HG03521 (cell line): Measurements from ENCODE around the gene CYP27C1.
"Not testable (repeated sequence)": the region's sequence is repeated elsewhere in the genome, so short reads cannot be mapped to it uniquely, and the experiment has no call there.

ENCODE experiments used
- ATAC-seq: cut with Tn5 transposase; IDR thresholded peaks from one replicate; pipeline ENCODE4 v1.9.1; 2021; ENCODE audit warnings: mild to moderate bottlenecking, moderate library complexity; ENCODE audit not compliant: unreplicated experiment

Gene CYP27C1, protein sequence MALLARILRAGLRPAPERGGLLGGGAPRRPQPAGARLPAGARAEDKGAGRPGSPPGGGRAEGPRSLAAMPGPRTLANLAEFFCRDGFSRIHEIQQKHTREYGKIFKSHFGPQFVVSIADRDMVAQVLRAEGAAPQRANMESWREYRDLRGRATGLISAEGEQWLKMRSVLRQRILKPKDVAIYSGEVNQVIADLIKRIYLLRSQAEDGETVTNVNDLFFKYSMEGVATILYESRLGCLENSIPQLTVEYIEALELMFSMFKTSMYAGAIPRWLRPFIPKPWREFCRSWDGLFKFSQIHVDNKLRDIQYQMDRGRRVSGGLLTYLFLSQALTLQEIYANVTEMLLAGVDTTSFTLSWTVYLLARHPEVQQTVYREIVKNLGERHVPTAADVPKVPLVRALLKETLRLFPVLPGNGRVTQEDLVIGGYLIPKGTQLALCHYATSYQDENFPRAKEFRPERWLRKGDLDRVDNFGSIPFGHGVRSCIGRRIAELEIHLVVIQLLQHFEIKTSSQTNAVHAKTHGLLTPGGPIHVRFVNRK

DNA sequence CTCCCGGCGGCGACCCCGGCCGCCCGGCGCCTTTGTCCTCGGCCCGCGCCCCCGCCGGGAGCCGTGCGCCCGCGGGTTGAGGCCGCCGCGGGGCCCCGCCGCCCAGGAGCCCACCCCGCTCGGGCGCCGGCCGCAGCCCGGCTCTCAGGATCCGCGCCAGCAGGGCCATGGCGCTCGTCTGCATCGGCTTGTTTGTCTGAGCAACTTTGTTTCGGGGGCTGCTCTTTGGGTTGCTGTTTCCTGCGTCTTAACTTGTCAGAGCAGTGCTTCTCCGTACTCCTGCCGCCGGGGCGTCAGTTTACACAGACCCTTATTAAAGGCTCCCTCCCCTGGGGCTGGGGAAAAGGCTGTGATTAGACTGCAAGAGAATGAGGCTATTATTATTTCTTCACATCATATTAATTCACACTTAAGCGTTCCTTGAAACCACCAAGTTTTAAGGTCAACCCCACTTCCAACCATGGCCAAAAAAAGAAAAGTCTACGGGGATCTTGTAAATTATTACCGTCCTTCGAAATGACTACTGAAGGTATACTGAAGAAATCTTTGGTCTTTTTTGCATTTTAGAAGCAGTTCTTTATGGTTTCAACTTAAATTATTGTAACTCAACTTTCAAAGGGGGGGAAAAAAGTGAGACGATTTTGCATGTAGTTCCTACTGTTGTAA lies at the start of gene CYP27C1:
TSS of gene CYP27C1 (minus strand) at position 198 of the 666 bp plus-strand sequence. CDS start at position 169, 29 bp downstream.
- ATAC-seq, result no peak

DNA sequence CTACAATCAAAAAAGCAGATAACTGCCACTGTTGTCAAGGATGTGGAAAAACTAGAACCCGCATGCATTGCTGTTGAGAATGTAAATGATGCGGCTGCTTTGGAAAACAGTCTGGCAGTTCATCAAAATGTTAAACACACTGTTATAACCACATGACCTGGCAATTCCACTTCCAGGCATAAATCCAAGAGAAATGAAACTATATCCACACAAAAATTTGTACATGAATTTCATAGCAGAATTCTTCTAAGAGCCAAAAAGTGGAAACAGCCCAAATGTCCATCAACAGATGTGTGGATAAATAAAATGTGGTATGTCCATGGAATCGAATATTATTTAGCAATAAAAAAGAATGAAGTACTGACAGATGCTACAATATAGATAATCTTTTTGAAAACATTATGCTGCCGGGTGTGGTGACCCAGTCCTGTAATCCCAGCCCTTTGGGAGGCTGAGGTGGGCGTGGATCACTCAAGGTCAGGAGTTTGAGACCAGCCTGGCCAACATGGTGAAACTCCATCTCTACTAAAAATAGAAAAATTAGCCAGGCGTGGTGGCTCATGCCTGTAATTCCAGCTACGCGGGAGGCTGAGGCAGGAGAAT lies 41.8 kb upstream of the CYP27C1 start:
- no peak for ATAC-seq

DNA sequence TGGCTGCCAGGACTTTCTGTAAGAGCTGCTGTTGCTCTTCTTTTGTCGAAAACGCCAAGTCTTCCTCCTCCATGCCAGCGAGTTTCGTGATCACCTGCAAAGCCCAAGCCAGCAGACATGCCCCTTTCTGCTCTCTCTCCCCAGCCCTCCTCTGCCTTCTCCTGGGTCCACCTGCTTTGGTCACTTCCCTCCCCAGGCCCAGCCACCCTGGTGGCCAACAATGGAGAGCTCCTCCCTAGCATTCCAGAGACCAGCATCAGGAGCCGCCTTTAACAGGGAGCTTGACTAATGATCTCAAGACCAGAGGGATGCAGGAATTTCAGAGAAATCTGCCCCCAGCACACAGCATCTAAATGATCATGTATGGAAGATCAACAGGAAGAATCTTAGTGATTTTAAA lies 39.3 kb upstream of the CYP27C1 start:
- ATAC-seq, result no peak

DNA sequence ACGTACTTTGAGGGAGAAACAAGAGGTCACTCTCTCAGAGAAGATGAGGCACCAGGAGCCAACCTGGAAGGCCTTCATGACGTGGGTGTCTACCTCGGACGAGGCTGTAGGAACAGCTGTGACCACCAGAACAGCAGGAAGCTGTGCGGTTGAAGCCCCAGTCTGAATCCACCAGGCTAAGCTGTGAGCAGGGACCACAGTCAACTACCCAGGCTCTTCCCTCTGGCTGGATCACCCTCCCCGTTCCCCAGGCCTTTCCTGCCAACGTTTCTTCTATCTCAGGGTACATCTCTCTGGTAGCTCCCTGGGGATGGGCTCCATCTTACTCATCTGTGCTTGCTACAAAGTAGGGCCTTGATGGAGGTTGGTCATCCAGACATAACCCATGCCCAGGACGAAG lies 36.8 kb upstream of the CYP27C1 start:
- no peak for ATAC-seq

DNA sequence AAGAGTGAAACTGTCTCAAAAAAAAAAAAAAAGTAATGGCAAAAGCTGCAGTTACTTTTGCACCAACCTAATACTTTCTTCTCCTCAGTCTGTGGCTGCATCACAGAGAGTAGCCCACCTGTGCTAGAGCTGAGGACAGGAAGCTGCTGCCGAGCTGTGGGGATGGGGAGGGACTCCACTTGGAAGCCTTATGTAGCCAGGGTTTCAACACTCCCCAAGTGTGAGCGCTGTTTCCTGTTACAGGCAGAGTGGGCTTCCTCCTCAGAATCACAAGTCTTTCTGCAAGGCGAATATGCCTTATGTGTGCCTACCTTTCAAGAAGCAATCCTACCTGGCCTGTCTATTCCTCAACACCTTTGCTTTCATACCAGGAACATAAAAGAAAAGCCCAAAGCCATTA lies 36.3 kb upstream of the CYP27C1 start:
- ATAC-seq, result no peak

DNA sequence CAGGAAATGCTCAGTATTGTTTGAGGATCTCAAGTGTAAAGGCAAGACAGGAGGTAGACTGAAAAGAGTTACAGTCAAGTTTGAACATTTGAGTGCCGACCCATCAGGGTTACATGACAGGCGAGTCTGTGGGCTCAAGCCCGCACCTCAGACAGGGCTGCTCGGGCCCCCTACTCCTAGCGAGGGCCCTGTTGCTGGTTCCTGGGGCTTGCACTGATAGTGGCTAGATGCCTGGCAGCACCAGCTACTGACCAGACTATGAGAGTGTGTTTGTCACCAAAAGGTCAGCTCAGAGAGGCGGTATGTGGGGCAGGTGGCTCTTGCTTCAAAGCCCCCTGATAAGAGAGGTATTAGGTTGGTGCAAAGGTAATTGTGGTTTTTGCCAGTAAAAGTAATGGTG lies 35.6 kb upstream of the CYP27C1 start:
- no peak for ATAC-seq

DNA sequence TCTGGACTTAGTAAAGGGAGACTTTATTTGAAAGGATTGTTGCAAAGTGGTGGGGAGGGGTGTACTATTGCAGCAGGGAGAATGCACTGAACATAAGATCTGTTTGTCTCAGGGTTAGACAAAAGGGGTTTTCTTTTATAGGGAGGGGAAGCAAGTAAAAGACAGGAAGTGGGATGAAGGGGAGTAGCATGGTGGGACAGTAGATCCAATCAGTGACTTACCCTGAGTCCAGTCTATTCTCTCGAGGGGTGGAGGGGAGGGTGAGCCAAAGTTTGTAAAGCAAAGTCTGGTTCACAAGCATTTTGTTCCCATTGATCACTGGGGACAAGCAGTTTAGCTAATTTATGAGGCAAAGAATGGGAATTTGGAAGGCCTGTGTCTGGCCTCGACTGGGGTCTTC lies 35.0 kb upstream of the CYP27C1 start:
- no peak for ATAC-seq

DNA sequence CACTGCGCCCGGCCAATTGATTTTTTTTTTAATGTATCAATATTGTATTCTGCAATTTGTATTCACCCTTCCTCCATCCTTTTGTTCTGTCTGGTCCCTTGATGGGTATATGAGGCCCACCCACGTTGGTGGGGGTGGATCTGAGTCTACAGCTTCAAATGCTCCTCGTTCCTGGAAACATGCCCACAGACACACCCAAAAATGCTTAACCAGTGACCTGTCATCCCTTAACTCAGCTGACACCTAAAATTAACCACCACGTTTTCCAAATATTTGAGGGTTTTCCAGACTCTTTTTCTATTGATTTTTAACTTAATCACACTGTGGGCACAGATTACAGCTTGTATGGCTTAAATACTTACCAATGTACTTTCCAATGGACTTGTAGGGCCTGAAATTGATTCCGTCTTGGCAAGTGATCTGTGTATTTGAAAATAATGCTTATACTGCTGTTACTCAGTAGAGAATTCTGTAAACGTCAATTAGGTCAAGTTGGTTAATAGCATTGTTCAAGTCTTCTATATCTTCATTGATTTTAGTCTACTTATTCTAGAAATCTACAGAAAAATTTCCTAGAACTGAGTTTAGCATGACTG lies 34.4 kb upstream of the CYP27C1 start:
- no peak for ATAC-seq

DNA sequence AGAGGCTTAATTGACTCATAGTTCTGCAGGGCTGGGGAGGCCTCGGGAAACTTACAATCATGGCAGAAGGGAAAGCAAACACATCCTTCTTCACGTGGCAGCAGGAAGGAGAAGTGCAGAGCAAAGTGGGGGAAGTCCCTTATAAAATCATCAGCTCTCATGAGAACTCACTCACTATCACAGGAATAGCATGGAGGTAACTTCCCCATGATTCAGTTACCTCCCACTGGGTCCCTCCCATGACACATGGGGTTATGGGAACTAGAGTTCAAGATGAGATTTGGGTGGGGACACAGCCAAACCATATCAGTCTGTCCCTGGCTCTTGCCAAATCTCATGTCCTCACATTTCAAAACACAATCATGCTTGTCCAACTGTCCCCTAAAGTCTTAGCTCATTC lies 21.1 kb upstream of the CYP27C1 start:
- not testable (repeated sequence) for ATAC-seq

DNA sequence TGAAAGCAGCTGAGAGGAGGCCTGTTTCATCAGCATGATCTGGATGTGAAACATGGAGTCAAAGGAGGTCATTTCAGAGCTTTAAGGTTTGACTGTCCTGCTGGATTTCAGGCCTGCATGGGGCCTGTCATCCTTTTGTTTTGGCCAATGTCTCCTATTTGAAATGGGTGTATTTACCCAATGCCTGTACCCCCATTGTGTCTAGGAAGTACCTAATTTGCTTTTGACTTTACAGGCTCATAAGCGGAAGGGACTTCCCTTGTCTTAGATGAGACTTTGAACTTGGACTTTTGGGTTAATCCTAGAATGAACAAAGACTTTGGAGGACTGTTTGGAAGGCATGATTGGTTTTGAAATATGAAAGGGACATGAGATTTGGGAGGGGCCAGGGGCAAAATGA lies 19.3 kb upstream of the CYP27C1 start:
- no peak for ATAC-seq

DNA sequence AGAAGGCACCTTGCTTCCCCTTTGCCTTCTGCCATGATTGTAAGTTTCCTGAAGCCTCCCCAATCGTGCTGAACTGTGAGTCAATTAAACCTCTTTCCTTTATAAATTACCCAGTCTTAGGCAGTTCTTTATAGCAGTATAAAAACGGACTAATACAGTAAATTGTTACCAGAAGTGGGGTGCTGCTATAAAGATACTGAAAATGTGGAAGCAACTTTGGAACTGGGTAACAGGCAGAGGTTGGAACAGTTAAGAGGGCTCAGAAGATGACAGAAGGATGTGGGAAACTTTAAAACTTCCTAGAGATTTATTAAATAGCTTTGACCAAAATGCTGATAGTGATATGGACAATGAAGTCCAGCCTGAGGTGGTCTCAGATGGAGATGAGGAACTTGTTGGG lies 17.7 kb upstream of the CYP27C1 start:
- not testable (repeated sequence) for ATAC-seq

DNA sequence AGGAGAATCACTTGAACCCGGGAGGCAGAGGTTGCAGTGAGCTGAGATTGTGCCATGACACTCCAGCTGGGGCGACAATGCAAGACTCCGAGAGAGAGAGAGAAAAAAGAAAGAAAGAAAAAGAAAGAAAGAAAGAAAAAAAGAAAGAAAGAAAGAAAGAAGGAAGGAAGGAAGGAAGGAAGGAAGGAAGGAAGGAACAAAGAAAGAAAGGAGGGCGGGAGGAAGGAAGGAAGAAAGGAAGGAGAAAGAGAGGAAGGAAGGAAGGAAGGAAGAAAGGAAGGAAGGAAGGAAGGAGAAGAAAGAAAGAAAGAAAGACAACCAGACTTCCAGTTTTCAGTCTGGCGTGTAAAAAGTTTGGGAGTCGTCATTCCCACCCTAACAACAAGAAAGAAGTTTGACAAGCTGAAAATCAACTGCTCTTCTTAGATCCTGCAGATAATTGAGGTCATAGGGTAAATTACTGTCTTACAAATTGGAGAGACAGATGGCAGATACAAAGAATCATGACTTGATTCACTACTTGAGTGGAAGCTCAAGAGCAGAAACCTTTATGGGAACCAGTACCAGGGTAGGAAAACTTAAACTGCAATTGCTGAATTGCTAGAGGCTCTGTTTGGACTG lies 15.1 kb upstream of the CYP27C1 start:
- no peak for ATAC-seq

DNA sequence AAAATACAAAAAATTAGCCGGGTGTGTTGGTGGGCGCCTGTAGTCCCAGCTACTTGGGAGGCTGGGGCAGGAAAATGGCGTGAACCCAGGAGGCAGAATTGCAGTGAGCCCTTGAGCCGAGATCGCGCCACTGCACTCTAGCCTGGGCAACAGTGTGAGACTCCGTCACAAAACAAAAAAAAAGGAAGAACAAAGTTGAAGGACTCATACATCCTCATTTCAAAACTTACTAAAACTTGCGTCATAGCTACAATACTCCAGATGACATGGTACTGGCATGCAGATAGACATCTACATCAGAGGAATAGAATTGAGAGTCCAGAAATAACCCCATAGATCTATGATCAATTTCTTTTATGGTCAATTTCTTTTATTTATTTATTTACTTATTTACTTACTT lies 13.6 kb upstream of the CYP27C1 start:
- ATAC-seq, result no peak

DNA sequence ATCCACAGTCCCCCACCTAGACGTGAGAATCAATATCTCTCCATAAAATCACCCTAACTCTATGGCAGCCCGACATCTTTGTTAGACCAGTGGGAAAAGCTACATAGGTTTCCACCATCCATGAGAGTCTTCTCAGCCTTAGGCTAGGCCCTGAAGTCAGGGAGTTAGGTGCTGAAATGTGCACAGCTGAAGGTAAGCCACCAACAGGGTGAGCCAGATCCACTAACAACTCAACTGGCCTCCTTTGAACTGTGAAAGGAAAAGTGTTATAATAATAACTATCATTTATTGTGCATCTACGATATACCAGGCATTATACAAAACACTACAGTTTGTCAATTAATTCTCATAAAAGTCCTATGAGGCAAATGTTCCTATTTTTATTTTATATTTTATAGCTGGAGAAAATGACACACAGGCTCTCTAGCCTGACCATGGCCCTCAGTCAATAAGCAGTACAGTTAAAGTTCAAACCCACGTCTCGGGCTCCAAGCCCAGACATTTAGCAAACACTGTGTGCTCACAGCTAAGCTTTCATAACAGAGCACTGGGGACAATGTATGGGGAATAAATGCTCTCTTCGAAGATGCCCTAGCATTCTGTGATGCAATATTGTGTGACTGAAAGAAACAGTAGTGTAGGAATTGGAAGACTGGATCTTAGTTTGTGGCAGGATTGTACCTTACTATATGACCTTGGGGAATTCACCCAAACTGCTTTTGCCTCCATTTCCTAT lies 11.2 kb upstream of the CYP27C1 start:
- no peak for ATAC-seq

DNA sequence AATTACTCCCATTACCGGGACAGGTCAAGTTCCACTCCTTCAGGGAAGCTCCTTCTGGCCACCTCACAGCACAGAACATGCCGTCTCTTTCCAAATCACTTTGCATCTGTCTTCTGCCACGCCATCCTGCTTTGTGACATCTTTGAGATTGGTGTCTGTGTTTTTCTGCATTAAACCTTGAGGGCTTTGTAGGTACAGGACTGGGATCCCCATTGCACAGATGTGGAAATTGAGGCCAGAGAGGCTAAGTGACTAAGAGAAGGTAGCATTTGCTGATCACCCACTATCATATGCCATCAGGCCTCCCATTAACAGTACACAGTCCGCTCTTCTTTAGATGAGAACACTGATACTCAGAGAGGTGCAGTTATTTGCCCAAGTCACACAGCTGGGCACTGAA lies 9.5 kb upstream of the CYP27C1 start:
- ATAC-seq, result no peak

DNA sequence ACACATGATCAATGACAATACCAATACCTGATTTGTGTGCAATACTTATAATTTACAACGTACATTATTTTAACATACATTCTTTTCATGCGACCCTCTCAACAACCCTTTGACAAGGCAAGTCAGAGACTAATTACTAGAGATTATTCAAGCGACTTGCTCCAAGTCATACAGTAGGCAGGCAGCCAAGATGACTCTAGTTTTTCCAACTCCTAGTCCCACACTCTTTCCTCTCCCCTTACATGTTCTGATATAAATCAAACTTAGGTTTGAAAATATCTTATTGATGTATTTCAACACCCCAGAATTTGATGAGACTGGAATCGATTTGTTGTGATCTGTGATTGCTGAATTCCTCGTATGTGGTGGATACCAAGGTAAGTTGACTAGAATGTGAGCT lies 8.0 kb upstream of the CYP27C1 start:
- no peak for ATAC-seq

DNA sequence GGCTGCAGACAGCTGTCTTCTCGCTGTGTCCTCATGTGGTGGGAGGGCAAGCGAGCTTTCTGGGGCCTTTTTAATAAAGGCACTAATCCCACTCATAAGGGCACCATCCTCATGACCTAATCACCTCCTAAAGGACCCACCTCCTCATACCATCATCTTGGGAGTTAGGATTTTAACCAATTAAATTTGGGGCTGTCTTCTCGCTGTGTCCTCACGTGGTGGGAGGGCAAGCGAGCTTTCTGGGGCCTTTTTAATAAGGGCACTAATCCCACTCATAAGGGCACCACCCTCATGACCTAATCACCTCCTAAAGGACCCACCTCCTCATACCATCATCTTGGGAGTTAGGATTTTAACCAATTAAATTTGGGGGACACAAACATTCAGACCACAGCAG lies 7.2 kb upstream of the CYP27C1 start:
- not testable (repeated sequence) for ATAC-seq

DNA sequence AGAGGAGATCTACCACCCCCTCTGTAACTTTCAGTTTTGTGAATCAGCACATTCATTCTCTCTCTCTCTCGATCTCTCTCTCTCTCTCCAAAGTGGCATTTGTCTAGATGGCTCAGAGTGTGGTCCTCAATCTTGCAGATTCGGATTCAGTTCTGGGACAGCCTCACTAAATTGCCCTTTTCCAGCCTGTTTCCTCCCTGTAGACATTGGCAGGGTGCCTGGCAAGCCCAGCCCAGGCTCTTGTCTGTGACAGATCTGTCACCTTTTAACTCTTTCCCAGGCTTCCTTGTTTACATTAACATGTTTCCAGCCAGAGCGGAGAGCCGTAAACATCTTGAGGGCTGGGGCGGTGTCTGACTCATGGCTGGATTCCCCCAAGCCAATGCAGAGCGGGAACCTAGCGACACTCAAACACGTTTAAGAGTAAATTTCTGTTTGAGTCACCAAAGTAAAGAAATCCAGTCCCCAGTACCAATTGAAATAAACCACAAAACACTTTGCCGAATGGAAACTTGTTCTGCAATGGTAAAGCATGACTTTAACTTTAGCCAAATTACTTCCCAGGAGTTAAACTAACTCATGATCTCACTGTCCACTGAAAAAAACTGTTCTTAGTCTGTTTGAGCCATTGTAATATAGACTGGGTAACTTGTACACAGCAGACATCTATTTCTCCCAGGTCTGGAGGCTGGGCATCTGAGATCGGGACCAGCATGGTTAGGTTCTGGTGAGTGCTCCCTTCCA lies 6.6 kb upstream of the CYP27C1 start:
- peak; percentile 86 for ATAC-seq

DNA sequence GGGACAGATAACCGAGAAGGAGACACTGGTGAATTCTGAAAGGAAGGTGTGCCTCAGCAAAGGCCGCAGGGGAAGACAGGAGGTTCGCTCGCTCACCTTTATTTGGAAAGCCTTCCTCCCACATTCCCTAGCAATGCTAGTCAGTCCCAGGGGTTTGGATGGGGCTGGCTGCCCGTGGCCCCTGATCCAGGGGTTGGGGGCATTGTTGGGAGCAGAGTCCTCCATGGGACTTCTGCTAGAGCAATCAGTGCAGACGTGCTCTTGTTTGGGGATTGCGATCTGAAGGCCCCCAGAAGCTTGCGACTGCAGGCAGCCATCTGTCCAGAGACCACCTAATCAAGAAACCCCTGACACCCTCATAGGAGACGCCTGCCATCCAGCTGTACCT lies 6.0 kb upstream of the CYP27C1 start:
- ATAC-seq, result no peak
